HEK293 (cell line): ENCODE results near the gene PTGES2.
A peak's percentile ranks its signal among the peaks of the same experiment; 100 is the strongest.

Experiments used
- CTCF ChIA-PET: fragments of 350-600 bp; formaldehyde crosslinking; extraction: SDS; loops from one replicate; lab custom pipeline; 2021; ENCODE audit warnings: antibody characterized with exemption; lab: Yijun Ruan, JAX
- POLR2A ChIA-PET: fragments of 300-600 bp; formaldehyde crosslinking; extraction: SDS; loops from one replicate; lab custom pipeline; 2020; ENCODE audit warnings: antibody characterized with exemption, inconsistent platforms; lab: Yijun Ruan, JAX
- H3K27ac ChIP-seq: fragments of 200-500 bp; sonication (Bioruptor generic); 2 replicates; pipeline ENCODE4 v1.5.1; 2014; ENCODE audit warnings: low read depth, low read length, control low read depth, inconsistent platforms; ENCODE audit errors: extremely low read depth
- H3K36me3 ChIP-seq, 2 experiments: fragments of 200-500 bp in 1 of 2; sonication (Bioruptor generic) in 1 of 2; 1 replicate in 1 of 2; 2 replicates in 1 of 2; pipeline ENCODE4 v1.5.1; 2014 to 2017; ENCODE audit warnings: inconsistent platforms in 2 of 2, low read length in 2 of 2; ENCODE audit not compliant: control insufficient read depth in 2 of 2, insufficient read depth in 1 of 2
- H3K4me1 ChIP-seq: fragments of 200-500 bp; sonication (Bioruptor generic); 2 replicates; pipeline ENCODE4 v1.5.1; 2014; ENCODE audit warnings: mild to moderate bottlenecking, low read length, inconsistent platforms; ENCODE audit not compliant: control insufficient read depth, insufficient read depth
- H3K4me3 ChIP-seq: 2 replicates; pipeline ENCODE4 v1.5.1; 2011; ENCODE audit warnings: low read depth, mild to moderate bottlenecking, control low read depth, low read length, moderate library complexity
- H3K9me3 ChIP-seq: fragments of 200-500 bp; sonication (Bioruptor generic); 2 replicates; pipeline ENCODE4 v1.5.1; 2014; ENCODE audit warnings: low read depth, low read length, inconsistent platforms; ENCODE audit not compliant: control insufficient read depth, insufficient read depth
- GFI1B ChIP-seq: fragments of 450-650 bp; formaldehyde crosslinking; IDR thresholded peaks from 2 replicates; pipeline ENCODE4 v1.5.1; 2016; ENCODE audit warnings: missing biosample characterization, missing genetic modification characterization
- KLF10 ChIP-seq: fragments of 450-650 bp; IDR thresholded peaks from 2 replicates; pipeline ENCODE4 v1.5.1; 2018; ENCODE audit warnings: missing biosample characterization, mild to moderate bottlenecking, missing genetic modification characterization
- PRDM10 ChIP-seq: fragments of 450-650 bp; formaldehyde crosslinking; IDR thresholded peaks from 2 replicates; pipeline ENCODE4 v1.5.1; 2016; ENCODE audit warnings: missing biosample characterization, missing genetic modification characterization
- ZFHX2 ChIP-seq: fragments of 450-650 bp; formaldehyde crosslinking; conservative IDR thresholded peaks from 2 replicates; pipeline ENCODE4 v1.5.1; 2016; ENCODE audit warnings: missing biosample characterization, missing genetic modification characterization
- ZFP3 ChIP-seq: fragments of 450-650 bp; formaldehyde crosslinking; IDR thresholded peaks from 2 replicates; pipeline ENCODE4 v1.5.1; 2016; ENCODE audit warnings: low read depth, missing biosample characterization, missing genetic modification characterization
- ZNF132 ChIP-seq: fragments of 450-650 bp; formaldehyde crosslinking; IDR thresholded peaks from 2 replicates; pipeline ENCODE4 v1.5.1; 2017; ENCODE audit warnings: missing biosample characterization, missing genetic modification characterization, borderline replicate concordance
- ZNF223 ChIP-seq: fragments of 450-650 bp; formaldehyde crosslinking; IDR thresholded peaks from 2 replicates; pipeline ENCODE4 v1.5.1; 2016; ENCODE audit warnings: missing biosample characterization, missing genetic modification characterization
- ZNF24 ChIP-seq: fragments of 450-650 bp; formaldehyde crosslinking; IDR thresholded peaks from 2 replicates; pipeline ENCODE4 v1.5.1; 2016; ENCODE audit warnings: missing biosample characterization, missing genetic modification characterization
- ZNF280C ChIP-seq: fragments of 450-650 bp; formaldehyde crosslinking; IDR thresholded peaks from 2 replicates; pipeline ENCODE4 v1.5.1; 2016; ENCODE audit warnings: missing biosample characterization, missing genetic modification characterization
- ZNF341 ChIP-seq: fragments of 450-650 bp; formaldehyde crosslinking; IDR thresholded peaks from 2 replicates; pipeline ENCODE4; 2016; ENCODE audit warnings: low read depth, missing biosample characterization, missing genetic modification characterization
- ZNF530 ChIP-seq: fragments of 450-650 bp; formaldehyde crosslinking; IDR thresholded peaks from 2 replicates; pipeline ENCODE4 v1.5.1; 2016; ENCODE audit warnings: low read depth, missing biosample characterization, missing genetic modification characterization
- ZNF544 ChIP-seq: fragments of 450-650 bp; formaldehyde crosslinking; IDR thresholded peaks from 2 replicates; pipeline ENCODE4 v1.5.0; 2017; ENCODE audit warnings: missing biosample characterization, missing genetic modification characterization
- ZNF596 ChIP-seq: fragments of 450-650 bp; IDR thresholded peaks from 2 replicates; pipeline ENCODE4 v1.5.0; 2018; ENCODE audit warnings: missing biosample characterization, mild to moderate bottlenecking, missing genetic modification characterization, moderate library complexity
- ZNF660 ChIP-seq: fragments of 450-650 bp; IDR thresholded peaks from 2 replicates; pipeline ENCODE4 v1.5.1; 2018; ENCODE audit warnings: missing biosample characterization, mild to moderate bottlenecking, missing genetic modification characterization
- ZNF701 ChIP-seq: fragments of 450-650 bp; formaldehyde crosslinking; IDR thresholded peaks from 2 replicates; pipeline ENCODE4 v1.5.1; 2016; ENCODE audit warnings: missing biosample characterization, missing genetic modification characterization
- ZNF747 ChIP-seq: fragments of 450-650 bp; formaldehyde crosslinking; IDR thresholded peaks from 2 replicates; pipeline ENCODE4 v1.5.1; 2016; ENCODE audit warnings: missing biosample characterization, missing genetic modification characterization
- ZNF76 ChIP-seq: fragments of 450-650 bp; formaldehyde crosslinking; IDR thresholded peaks from 2 replicates; pipeline ENCODE4; 2016; ENCODE audit warnings: low read depth, missing biosample characterization, missing genetic modification characterization, borderline replicate concordance
- ZNF768 ChIP-seq: fragments of 450-650 bp; formaldehyde crosslinking; IDR thresholded peaks from 2 replicates; pipeline ENCODE4 v1.5.1; 2018; ENCODE audit warnings: missing biosample characterization, mild to moderate bottlenecking, missing genetic modification characterization
- ZNF843 ChIP-seq: fragments of 450-650 bp; formaldehyde crosslinking; IDR thresholded peaks from 2 replicates; pipeline ENCODE4 v1.5.1; 2016; ENCODE audit warnings: missing biosample characterization, missing genetic modification characterization
- ZSCAN30 ChIP-seq: fragments of 450-650 bp; IDR thresholded peaks from 2 replicates; pipeline ENCODE4 v1.5.1; 2018; ENCODE audit warnings: missing biosample characterization, mild to moderate bottlenecking, missing genetic modification characterization, moderate library complexity
- TF ChIP-seq, protein P1 (sequence below): fragments of 450-650 bp; formaldehyde crosslinking; IDR thresholded peaks from 2 replicates; pipeline ENCODE4 v1.5.1; 2016; ENCODE audit warnings: missing biosample characterization, missing genetic modification characterization
- TF ChIP-seq, protein P2 (sequence below): fragments of 450-650 bp; formaldehyde crosslinking; IDR thresholded peaks from 2 replicates; pipeline ENCODE4; 2016; ENCODE audit warnings: missing biosample characterization, missing genetic modification characterization
- TF ChIP-seq, protein P3 (sequence below): fragments of 450-650 bp; formaldehyde crosslinking; IDR thresholded peaks from 2 replicates; pipeline ENCODE4 v1.5.1; 2016; ENCODE audit warnings: missing biosample characterization, missing genetic modification characterization
- TF ChIP-seq, protein P4 (sequence below): fragments of 450-650 bp; formaldehyde crosslinking; IDR thresholded peaks from 2 replicates; pipeline ENCODE4 v1.5.1; 2016; ENCODE audit warnings: missing biosample characterization, missing genetic modification characterization

PTGES2 gene

DNA sequence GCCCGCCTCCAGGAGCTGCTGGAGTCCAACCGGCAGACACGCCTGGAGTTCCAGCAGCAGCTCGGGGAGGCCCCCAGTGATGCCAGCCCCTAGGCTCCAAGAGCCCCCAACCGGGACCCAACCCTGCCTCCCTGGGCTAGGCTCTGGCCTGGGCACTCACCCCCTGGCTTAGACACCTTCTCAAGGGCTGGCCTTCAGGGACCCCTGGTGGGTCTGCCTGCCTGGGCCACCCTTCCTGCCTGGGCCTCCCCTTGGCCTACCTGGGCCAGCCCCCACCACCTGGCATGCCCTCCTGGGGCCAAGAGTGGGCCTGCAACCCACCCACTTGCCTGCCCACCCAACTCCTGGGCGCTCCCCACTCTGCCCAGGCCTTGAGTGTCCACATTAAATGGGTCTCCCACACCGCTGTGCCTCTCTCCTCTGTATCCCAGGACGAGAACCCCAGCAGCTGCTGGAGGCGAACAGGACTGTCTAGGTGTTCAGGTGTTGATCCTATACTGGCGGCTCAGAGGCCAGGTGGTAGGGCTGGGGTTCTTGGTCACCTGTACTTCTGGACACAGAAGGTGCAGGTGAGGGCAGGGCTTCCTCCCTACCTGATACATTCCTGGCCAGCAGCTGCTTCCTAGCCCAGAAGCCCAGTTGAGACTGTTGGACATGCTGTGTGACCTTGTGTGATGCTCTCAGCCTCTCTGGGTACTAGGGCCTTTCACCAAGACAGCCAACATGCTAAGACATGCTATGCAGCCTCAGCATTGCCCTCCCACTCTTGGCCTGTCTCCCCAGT, 36.2 kb upstream of the PTGES2 start:
- Histone ChIP-seq H3K27ac (no peak overlapping the region), H3K36me3 (peaks cover 0 to 61% of the 10 kb centered on the region in 2 experiments; a peak in 2 of 3 replicates), H3K4me1 (no peaks in the 10 kb centered on the region), H3K9me3 (no peaks in the 10 kb centered on the region), H3K4me3 (no peak overlapping the region)
- ChIA-PET POLR2A (no interaction called here), CTCF (interaction anchor here (0.5 to 0.7 kb wide), 3 partner anchors 22 to 1580 kb away, joined by 3 read pairs; no protein-coding TSS in a partner anchor)
- TF ChIP-seq KLF10 = no peak
- TF ChIP-seq, protein P1, sequence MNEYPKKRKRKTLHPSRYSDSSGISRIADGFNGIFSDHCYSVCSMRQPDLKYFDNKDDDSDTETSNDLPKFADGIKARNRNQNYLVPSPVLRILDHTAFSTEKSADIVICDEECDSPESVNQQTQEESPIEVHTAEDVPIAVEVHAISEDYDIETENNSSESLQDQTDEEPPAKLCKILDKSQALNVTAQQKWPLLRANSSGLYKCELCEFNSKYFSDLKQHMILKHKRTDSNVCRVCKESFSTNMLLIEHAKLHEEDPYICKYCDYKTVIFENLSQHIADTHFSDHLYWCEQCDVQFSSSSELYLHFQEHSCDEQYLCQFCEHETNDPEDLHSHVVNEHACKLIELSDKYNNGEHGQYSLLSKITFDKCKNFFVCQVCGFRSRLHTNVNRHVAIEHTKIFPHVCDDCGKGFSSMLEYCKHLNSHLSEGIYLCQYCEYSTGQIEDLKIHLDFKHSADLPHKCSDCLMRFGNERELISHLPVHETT (tag by site-specific recombination) = no peak
- TF ChIP-seq ZNF596 (tag by site-specific recombination) = no peak
- TF ChIP-seq ZNF341 (tag by site-specific recombination) = no peak
- TF ChIP-seq ZNF747 (tag by site-specific recombination) = no peak
- TF ChIP-seq ZNF530 (tag by site-specific recombination) = no peak
- TF ChIP-seq, protein P2, sequence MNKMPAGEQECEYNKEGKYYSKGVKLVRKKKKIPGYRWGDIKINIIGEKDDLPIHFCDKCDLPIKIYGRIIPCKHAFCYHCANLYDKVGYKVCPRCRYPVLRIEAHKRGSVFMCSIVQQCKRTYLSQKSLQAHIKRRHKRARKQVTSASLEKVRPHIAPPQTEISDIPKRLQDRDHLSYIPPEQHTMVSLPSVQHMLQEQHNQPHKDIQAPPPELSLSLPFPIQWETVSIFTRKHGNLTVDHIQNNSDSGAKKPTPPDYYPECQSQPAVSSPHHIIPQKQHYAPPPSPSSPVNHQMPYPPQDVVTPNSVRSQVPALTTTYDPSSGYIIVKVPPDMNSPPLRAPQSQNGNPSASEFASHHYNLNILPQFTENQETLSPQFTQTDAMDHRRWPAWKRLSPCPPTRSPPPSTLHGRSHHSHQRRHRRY (tag by site-specific recombination) = no peak
- TF ChIP-seq, protein P3, sequence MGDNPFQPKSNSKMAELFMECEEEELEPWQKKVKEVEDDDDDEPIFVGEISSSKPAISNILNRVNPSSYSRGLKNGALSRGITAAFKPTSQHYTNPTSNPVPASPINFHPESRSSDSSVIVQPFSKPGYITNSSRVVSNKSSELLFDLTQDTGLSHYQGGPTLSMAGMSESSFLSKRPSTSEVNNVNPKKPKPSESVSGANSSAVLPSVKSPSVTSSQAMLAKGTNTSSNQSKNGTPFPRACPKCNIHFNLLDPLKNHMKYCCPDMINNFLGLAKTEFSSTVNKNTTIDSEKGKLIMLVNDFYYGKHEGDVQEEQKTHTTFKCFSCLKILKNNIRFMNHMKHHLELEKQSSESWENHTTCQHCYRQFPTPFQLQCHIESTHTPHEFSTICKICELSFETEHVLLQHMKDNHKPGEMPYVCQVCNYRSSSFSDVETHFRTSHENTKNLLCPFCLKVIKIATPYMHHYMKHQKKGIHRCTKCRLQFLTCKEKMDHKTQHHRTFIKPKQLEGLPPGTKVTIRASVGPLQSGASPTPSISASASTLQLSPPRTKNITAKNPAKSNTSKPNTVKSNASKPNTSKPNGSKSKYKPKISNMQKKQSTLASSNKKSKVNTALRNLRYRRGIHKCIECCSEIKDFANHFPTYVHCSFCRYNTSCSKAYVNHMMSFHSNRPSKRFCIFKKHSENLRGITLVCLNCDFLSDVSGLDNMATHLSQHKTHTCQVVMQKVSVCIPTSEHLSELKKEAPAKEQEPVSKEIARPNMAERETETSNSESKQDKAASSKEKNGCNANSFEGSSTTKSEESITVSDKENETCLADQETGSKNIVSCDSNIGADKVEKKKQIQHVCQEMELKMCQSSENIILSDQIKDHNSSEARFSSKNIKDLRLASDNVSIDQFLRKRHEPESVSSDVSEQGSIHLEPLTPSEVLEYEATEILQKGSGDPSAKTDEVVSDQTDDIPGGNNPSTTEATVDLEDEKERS (tag by site-specific recombination) = no peak
- TF ChIP-seq, protein P4, sequence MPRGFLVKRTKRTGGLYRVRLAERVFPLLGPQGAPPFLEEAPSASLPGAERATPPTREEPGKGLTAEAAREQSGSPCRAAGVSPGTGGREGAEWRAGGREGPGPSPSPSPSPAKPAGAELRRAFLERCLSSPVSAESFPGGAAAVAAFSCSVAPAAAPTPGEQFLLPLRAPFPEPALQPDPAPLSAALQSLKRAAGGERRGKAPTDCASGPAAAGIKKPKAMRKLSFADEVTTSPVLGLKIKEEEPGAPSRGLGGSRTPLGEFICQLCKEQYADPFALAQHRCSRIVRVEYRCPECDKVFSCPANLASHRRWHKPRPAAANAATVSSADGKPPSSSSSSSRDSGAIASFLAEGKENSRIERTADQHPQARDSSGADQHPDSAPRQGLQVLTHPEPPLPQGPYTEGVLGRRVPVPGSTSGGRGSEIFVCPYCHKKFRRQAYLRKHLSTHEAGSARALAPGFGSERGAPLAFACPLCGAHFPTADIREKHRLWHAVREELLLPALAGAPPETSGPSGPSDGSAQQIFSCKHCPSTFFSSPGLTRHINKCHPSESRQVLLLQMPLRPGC (tag by site-specific recombination) = no peak
- no peak for TF ChIP-seq GFI1B (tag by site-specific recombination)
- TF ChIP-seq ZNF660 = no peak
- no peak for TF ChIP-seq ZFP3 (tag by site-specific recombination)
- TF ChIP-seq ZNF76 (tag by site-specific recombination) = no peak
- TF ChIP-seq ZNF223 (tag by site-specific recombination) = peak; percentile 35; the same call in 1 of the 2 replicates
- no peak for TF ChIP-seq ZNF132 (tag by site-specific recombination)
- TF ChIP-seq ZNF768 (tag by site-specific recombination) = 0 out of 2 replicates have a peak, but pooled peaks have one; percentile 38
- TF ChIP-seq ZFHX2 (tag by site-specific recombination) = 0 out of 2 replicates have a peak, but pooled peaks have one; percentile 9
- TF ChIP-seq PRDM10 (tag by site-specific recombination) = no peak
- TF ChIP-seq ZSCAN30 = no peak
- no peak for TF ChIP-seq ZNF24 (tag by site-specific recombination)
- no peak for TF ChIP-seq ZNF701 (tag by site-specific recombination)
- no peak for TF ChIP-seq ZNF280C (tag by site-specific recombination)
- TF ChIP-seq ZNF544 (tag by site-specific recombination) = no peak
- no peak for TF ChIP-seq ZNF843 (tag by site-specific recombination)
